NCI-H2227 (cell line): ENCODE measurements around the gene NGDN.
"Not testable (repeated sequence)": the region's sequence is repeated elsewhere in the genome, so short reads cannot be mapped to it uniquely, and the experiment has no call there.

Source experiments
- DNase-seq: peaks from one replicate; lab custom pipeline; 2025; ENCODE audit not compliant: unreplicated experiment; lab: John Stamatoyannopoulos, UW

NGDN gene

DNA sequence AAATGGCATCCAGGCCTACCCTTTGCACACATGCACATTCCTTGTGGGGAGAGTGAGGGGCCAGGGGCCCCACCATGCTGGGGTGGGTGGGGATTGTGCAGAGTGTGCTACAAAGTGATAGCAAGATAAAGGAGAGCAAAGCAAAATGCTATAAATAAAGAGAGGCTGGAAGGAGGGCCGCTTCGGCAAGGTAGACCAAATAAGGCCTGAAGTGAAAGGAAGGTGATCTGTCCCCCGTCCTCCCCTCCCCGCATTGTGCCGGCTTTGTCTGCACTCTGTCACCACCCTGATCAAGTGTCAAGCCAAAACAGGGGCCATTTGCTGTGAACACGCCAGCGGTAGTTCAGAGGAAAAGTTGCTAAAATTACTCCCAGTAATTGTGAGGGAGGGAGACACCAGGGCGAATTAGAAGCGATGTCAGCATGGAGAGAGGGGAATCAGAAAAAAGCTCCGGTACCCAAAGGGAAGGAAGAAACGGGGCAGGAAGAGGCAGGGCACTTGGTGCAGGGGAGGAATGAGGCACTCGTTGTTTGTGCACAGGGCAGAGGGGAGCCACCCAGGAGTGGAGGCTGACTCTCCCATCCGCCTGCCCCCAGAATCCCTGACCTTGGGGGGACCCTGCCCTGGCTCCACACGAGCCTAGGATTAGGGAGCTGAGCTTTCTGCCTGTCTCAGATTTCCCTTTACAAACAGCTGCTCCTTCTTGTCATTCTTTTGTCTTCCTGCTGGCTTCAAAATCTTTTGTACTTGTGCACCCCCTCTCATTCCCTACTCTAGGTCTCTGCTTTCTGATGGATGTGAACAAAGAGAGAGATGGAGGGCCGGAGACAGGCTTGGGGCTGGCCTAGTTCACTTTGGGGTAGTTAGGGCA lies 31.2 kb upstream of the NGDN start:
- no peak for DNase-seq

DNA sequence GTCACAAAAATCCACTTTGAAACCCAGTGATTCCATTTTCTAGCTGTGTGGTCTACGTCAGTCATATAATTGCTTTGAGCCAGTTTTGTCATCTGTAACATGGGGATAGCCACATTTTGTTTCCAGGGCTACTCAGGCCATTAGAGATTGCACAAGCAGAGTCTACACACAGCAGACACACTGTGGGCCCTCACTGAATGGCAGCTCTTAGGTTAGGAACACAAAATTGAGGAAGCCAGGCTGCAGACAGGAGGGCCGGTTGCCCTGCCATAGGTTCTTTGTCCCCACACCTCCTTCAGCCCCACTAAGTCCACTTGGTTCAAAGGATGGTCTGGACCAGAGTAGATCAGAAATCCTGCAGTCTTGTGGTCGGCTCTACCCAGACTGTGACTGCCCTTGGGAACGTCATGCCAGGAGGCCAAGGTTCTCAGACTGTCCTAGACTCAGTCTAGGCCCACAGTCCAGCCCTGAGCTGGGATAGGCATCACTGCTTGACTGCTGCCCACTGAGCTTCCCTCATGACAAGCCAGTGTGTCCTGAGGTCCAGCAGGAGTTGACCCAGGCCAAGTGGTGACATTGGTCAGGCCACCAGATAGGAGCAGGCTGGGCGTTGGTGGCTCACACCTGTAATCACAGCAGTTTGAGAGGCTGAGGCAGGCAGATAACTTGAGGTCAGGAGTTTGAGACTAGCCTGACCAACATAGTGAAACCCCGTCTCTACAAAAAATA lies 30.2 kb upstream of the NGDN start:
- DNase-seq: no peak

GRCh38 chr14:23441076-23441475 lies 28.4 kb upstream of the NGDN start:
- no peak for DNase-seq

- DNase-seq: no peak
Observed at GRCh38 chr14:23442721-23443356, 26.7 kb upstream of the NGDN start.

DNA sequence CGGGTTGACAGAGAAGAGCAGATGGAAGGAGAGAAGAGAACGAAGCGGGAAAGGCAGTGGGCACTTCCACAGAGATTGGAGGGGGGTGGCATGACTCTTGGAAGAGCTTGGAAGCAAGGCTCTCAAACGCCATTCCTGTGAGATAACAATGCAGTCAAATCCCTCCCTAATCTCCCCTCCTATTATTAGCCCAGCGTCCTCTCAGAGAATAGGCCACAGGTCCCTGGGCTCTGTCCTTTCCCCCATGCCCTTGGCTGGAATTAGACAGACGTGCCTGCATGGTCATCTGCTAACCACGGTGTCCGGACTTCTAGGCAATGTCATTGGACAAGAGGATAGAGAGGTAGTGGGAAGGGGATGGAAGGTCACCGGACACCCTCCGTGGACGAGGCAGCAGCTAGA lies 26.1 kb upstream of the NGDN start:
- DNase-seq: no peak

- DNase-seq: no peak
Observed at GRCh38 chr14:23443881-23444280, 25.6 kb upstream of the NGDN start.

DNA sequence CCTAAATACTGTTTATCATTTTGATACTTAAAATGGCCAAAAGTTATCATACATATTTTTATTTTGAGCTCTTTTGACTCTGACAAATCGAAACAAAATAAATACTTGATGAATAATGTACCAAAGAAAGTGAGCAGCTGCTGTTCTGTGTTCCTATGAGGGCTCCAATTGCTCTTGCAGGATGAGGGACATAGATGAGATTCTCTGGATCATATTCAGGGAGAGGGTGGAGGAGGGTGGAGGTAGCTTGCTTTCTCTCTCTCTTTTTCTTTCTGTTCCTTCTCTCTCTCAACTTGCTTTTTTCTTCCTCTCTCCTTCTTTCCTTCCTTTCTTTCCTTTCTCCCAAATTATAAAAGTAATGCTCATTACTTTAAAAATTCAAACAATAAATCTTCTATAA lies 25.2 kb upstream of the NGDN start:
- no peak for DNase-seq

- no peak for DNase-seq
Observed at GRCh38 chr14:23445773-23446172, 23.7 kb upstream of the NGDN start.

GRCh38 chr14:23446291-23446851 lies 23.1 kb upstream of the NGDN start:
- DNase-seq: no peak

DNA sequence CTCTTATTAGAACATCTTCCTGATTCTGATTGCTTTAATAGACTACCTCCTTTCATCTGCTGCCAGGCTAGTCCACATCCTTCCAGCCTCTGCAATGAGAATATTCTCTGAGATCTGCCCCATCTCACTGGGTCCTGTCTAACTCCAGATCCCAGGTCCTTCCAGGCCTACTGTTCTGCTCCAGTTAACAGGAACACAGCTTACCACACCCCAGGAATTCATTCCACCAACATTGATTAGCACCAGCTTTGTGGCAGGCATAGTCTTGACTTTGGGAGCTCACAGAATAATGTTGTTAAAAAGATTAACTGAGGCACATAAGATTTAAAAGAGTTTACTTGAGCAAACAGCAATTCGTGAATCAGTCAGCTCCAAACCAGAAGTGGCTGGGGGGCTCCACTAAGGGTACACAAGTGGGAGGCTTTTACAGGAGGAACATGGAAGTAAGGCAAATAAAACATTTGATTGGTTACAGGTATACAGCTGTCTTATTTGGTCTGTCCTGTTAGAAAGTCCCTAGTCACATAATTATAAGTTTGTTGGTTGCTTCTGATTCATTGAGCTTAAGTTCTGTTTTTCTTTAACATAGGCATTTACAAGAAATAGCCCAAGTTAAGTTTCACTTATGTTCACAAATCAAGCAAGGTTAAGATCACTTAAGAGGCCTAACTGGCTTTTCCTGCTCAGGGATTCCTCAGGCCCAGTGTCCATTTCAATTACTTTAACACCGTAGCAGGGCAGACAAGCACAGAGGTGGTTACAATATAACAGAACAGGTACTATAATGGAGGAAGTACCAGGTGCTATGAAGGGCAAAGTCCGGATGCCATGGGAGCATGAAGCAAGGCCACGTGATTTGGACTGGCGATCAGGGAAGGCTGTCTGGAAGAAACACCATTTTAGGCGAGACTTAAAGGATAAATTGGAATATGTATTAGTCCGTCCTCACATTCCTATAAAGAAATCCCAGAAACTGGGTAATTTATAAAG lies 21.8 kb upstream of the NGDN start:
- DNase-seq: no peak

GRCh38 chr14:23449314-23449713 lies 20.2 kb upstream of the NGDN start:
- no peak for DNase-seq

DNA sequence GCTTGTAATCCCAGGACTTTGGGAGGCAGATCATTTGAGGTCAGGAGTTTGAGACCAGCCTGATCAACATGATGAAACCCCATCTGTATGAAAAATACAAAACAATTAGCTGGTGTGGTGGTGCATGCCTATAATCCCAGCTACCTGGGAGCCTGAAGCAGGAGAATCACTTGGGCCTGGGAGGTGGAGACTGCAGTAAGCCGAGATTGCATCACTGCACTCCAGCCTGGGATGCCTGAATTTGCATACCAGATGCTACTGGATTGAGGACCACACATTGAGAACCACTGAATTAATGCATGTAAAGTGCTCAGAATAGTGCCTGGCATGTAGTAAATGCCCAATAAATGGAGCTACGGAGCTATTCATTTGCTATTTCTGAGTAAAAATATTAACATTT lies 19.1 kb upstream of the NGDN start:
- DNase-seq: no peak

GRCh38 chr14:23452237-23452636 lies 17.3 kb upstream of the NGDN start:
- DNase-seq: no peak

DNA sequence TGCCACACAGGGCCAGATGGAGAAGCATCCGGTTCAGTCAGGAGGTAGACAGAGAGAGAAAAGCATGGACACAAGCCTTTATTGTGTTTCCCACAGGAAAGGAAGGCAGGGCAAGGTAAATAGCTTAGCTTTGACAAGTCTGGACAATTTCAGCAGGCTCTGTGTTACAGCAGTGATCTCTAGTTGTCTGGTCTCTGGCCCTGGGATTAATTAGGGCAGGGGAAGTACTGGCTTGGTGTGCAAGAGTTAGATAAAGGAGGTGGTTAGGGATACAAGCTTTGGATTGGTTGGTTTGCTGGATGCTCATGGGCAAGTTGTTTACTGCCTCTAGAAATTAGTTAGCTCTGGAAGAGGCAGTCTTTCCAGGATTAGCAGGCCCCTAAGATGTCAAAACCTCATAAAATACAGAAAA lies 15.1 kb upstream of the NGDN start:
- DNase-seq: no peak

DNA sequence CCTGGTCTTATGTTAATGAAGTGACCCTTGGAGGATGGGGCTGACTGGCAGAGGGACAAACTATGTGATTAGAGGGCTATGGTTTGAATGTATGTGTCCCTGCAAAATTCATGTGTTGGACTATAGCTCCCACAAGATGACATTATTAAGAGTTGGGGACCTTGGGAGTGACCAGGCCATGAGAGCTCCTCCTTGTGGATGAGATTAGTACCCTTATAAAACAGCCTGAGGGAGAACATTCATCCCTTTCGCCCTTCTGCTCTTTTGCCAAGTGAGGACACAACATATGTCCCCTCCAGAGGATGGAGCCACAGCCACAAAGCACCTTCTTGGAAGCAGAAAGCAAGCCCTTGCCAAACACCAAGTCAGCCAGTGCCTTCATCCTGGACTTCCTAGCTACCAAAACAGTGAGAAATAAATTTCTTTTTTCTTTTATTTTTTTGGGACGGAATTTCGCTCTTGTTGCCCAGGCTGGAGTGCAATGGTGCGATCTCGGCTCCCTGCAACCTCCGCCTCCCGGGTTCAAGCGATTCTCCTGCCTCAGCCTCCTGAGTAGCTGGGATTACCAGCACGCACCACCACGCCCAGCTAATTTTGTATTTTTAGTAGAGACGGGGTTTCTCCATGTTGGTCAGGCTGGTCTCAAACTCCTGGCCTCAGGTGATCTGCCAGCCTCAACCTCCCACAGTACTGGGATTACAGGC lies 12.5 kb upstream of the NGDN start:
- DNase-seq: not testable (repeated sequence)

GRCh38 chr14:23457587-23458445 lies 11.7 kb upstream of the NGDN start:
- no peak for DNase-seq

DNA sequence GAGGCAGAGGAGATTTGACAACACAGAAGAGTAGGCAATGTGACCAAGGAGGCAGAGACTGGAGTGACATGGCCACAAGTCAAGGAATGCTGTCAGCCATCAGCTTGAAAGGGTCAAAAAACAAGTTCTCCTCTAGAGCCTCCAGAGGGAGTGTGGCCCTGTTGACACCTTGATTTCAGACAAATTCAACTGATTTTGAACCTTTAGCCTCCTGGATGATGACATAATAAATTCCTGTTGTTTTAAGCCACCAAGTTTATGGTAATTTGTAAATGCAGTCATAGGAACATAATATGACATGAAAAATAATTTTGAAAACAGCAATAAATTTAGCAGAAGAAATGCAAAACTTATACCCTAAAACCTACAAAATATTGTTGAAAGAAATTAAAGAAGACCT lies 8.5 kb upstream of the NGDN start:
- no peak for DNase-seq

DNA sequence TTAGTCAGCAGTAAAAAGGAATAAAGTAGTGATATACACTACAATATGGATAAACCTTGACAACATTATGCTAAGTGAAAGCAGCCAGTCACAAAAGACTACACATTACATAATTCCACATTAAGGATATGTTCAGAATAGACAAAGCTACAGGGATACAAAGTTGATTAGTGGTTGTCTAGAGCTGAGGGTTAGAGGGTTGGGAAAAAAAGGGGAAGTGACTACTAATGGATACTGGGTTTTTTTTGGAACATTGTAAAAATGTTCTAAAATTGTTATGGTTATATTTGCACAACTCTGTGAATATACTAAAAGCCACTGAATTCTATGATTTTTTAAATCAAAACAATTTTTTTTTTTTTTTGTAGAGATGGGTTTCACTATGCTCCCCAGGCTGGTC lies 4.8 kb upstream of the NGDN start:
- DNase-seq: no peak

DNA sequence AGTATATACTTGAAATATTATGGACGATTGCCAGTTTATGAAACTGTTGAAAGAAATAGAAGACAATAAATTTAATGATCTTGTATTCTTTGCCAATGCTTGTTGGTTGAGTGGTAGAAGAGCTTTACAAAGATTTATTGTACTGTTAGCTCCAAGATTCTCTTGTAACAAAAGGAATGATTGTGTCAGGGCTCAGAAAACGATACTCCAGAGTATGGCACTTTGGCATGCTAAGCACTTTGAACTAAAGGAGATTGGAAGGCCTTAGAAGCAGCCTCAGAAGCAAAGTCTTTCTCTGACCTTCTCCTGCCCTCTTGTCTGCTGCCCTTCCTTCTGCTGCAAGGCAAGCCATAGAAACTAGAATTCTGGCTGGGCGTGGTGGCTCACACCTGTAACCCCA lies 4.2 kb upstream of the NGDN start:
- DNase-seq: no peak
